ENCODE data around the gene TPBGL.

DNA sequence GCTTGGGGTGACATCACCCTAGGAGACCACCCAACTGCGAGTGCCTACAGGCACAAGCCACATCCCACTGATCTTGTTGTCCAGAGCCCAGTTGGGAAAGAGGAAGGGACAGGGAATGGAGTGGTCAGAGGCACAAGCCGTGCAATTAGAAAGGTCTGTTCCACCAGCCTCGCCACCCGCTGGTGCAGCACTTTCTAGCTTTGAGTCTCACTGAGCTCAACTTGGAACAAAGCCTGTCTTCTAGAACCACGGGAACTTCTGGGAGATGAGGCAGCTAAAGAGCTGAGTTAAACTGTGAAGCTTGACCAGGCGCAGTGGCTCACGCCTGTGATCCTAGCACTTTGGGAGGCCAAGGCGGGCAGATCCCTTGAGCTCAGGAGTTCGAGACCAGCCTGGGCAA lies 29.3 kb downstream of the TPBGL start:
- TF ChIP-seq EZH2phosphoT487 (IDR thresholded peaks at IDR 0.05; ENCODE audit: borderline replicate concordance, low read length) (no peak), EZH2 (IDR thresholded peaks at IDR 0.05; ENCODE audit: low read length, unreplicated experiment) (no peak)
- TF ChIP-seq, protein P1, sequence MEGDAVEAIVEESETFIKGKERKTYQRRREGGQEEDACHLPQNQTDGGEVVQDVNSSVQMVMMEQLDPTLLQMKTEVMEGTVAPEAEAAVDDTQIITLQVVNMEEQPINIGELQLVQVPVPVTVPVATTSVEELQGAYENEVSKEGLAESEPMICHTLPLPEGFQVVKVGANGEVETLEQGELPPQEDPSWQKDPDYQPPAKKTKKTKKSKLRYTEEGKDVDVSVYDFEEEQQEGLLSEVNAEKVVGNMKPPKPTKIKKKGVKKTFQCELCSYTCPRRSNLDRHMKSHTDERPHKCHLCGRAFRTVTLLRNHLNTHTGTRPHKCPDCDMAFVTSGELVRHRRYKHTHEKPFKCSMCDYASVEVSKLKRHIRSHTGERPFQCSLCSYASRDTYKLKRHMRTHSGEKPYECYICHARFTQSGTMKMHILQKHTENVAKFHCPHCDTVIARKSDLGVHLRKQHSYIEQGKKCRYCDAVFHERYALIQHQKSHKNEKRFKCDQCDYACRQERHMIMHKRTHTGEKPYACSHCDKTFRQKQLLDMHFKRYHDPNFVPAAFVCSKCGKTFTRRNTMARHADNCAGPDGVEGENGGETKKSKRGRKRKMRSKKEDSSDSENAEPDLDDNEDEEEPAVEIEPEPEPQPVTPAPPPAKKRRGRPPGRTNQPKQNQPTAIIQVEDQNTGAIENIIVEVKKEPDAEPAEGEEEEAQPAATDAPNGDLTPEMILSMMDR (conservative IDR thresholded peaks at IDR 0.05; ENCODE audit: low read depth, low read length) = no peak

Measured in PC-3 (cell line).